NCI-H2107 (cell line): Measurements from ENCODE around the gene EGLN2.
A peak's percentile ranks its signal among the peaks of the same experiment; 100 is the strongest.
"Not testable (repeated sequence)": the region's sequence is repeated elsewhere in the genome, so short reads cannot be mapped to it uniquely, and the experiment has no call there.

Experiments
- DNase-seq: peaks from one replicate; lab custom pipeline; 2025; lab: John Stamatoyannopoulos, UW

Gene EGLN2

GRCh38 chr19:40776932-40777644 lies 21.9 kb upstream of the EGLN2 start:
- peak; percentile 72 for DNase-seq

GRCh38 chr19:40777645-40777936 lies 21.4 kb upstream of the EGLN2 start:
- no peak for DNase-seq

GRCh38 chr19:40777937-40778705 lies 20.9 kb upstream of the EGLN2 start, which contains the start of gene RAB4B:
TSS of gene RAB4B (plus strand) at chr19:40778247. CDS start at chr19:40778376, 129 bp downstream.
- peak; percentile 98 for DNase-seq

GRCh38 chr19:40778706-40779284 lies 20.2 kb upstream of the EGLN2 start:
- no peak for DNase-seq

- DNase-seq: no peak
Observed at GRCh38 chr19:40780582-40780981, 18.4 kb upstream of the EGLN2 start.

GRCh38 chr19:40781140-40781539 lies 17.9 kb upstream of the EGLN2 start:
- DNase-seq: no peak

GRCh38 chr19:40783711-40784110 lies 15.3 kb upstream of the EGLN2 start:
- DNase-seq: no peak

GRCh38 chr19:40784146-40784545 lies 14.8 kb upstream of the EGLN2 start:
- not testable (repeated sequence) for DNase-seq

- no peak for DNase-seq
Observed at GRCh38 chr19:40785526-40785925, 13.5 kb upstream of the EGLN2 start.

- no peak for DNase-seq
Observed at GRCh38 chr19:40786060-40787037, 12.6 kb upstream of the EGLN2 start.

GRCh38 chr19:40791349-40791748 lies 7.6 kb upstream of the EGLN2 start:
- no peak for DNase-seq

- DNase-seq: no peak
Observed at GRCh38 chr19:40791996-40792395, 7.0 kb upstream of the EGLN2 start.

GRCh38 chr19:40797166-40797962 lies 1.6 kb upstream of the EGLN2 start:
- no peak for DNase-seq

GRCh38 chr19:40797963-40798682 lies 868 bp upstream of the EGLN2 start:
- DNase-seq: no peak

GRCh38 chr19:40799558-40800338 lies 757 bp downstream of the EGLN2 start:
- DNase-seq: no peak

GRCh38 chr19:40800339-40800996 lies 1.5 kb downstream of the EGLN2 start:
- DNase-seq: no peak

- no peak for DNase-seq
Observed at GRCh38 chr19:40800997-40801377, 2.0 kb downstream of the EGLN2 start.

GRCh38 chr19:40801426-40802299 lies 2.7 kb downstream of the EGLN2 start:
- DNase-seq: no peak
